Fibroblast of lung (primary cell): ENCODE results near the gene GTF2A1L.

Experiments
- EZH2 ChIP-seq: IDR thresholded peaks from 2 replicates; pipeline ENCODE4 v1.5.1; 2012; ENCODE audit warnings: low read length, control low read depth, mild to moderate bottlenecking; ENCODE audit errors: missing control alignments
- TF ChIP-seq, protein P1 (sequence below), 2 donors: IDR thresholded peaks in 1 of 2; conservative IDR thresholded peaks in 1 of 2; 1 replicate in 1 of 2; 2 replicates in 1 of 2; pipeline ENCODE4 v1.5.1; 2011 to 2012; ENCODE audit warnings: low read length in 2 of 2, control low read depth in 1 of 2, inconsistent platforms in 1 of 2, low read depth in 1 of 2, mild to moderate bottlenecking in 1 of 2

DNA sequence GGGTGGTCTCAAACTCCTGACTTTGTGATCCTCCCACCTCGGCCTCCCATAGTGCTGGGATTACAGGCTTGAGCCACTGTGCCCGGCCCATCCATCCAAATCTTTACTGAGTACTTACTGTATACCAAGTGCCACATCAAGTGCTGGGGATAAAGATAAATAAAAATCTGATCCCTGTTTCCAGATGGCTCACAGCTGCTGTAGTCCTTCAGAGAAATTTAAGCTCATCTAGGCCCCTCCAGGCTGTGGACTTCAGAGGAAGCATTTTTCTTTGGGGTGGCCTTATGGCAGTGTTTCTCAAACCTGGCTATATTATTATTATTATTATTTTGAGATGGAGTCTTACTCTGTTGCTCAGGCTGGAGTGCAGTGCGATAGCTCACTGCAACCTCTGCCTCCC is 33.7 kb upstream of the GTF2A1L start:
- TF ChIP-seq, protein P1, sequence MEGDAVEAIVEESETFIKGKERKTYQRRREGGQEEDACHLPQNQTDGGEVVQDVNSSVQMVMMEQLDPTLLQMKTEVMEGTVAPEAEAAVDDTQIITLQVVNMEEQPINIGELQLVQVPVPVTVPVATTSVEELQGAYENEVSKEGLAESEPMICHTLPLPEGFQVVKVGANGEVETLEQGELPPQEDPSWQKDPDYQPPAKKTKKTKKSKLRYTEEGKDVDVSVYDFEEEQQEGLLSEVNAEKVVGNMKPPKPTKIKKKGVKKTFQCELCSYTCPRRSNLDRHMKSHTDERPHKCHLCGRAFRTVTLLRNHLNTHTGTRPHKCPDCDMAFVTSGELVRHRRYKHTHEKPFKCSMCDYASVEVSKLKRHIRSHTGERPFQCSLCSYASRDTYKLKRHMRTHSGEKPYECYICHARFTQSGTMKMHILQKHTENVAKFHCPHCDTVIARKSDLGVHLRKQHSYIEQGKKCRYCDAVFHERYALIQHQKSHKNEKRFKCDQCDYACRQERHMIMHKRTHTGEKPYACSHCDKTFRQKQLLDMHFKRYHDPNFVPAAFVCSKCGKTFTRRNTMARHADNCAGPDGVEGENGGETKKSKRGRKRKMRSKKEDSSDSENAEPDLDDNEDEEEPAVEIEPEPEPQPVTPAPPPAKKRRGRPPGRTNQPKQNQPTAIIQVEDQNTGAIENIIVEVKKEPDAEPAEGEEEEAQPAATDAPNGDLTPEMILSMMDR (conservative IDR thresholded peaks at IDR 0.05 in 1 of 2, IDR thresholded peaks at IDR 0.05 in 1 of 2; ENCODE audit: low read depth in 1 of 2, low read length in 2 of 2) = no peak
- TF ChIP-seq EZH2 = no peak
